GM12891 (cell line): ENCODE measurements around the gene TFIP11.

ENCODE experiments used
- POLR2A ChIP-seq: IDR thresholded peaks from 2 replicates; pipeline ENCODE4 v1.6.1; 2011; ENCODE audit warnings: low read depth, low read length, control low read depth
- POLR2AphosphoS5 ChIP-seq: IDR thresholded peaks from 2 replicates; pipeline ENCODE4 v1.6.1; 2011; ENCODE audit warnings: low read depth, low read length, control low read depth
- POU2F2 ChIP-seq: IDR thresholded peaks from 2 replicates; pipeline ENCODE4 v1.6.1; 2011; ENCODE audit warnings: low read depth, mild to moderate bottlenecking, control low read depth, low read length, moderate library complexity
- TAF1 ChIP-seq: IDR thresholded peaks from 2 replicates; pipeline ENCODE4 v1.6.1; 2011; ENCODE audit warnings: low read depth, low read length, control low read depth

GRCh38 chr22:26524870-26525269 lies 12.6 kb upstream of the TFIP11 start:
- TF ChIP-seq POLR2A (no peak), TAF1 (no peak), POLR2AphosphoS5 (no peak), POU2F2 (no peak)
